ENCODE data around the gene CPA3.

- TF ChIP-seq ZNF133 (tag by site-specific recombination; IDR thresholded peaks at IDR 0.05) (no peak), ZNF280D (tag by site-specific recombination; IDR thresholded peaks at IDR 0.05) (no peak), ZNF335 (tag by site-specific recombination; conservative IDR thresholded peaks at IDR 0.05) (no peak), ZNF274 (IDR thresholded peaks at IDR 0.05; ENCODE audit: low read length) (no peak), ZNF274 (tag by site-specific recombination; IDR thresholded peaks at IDR 0.05; ENCODE audit: borderline replicate concordance) (no peak), ZNF140 (tag by site-specific recombination; IDR thresholded peaks at IDR 0.05) (no peak), ZNF16 (tag by site-specific recombination; IDR thresholded peaks at IDR 0.05; ENCODE audit: low read depth) (no peak), CTCF (tag by site-specific recombination; IDR thresholded peaks at IDR 0.05) (no peak), ZNF747 (tag by site-specific recombination; IDR thresholded peaks at IDR 0.05) (no peak)
Observed at GRCh38 chr3:148865049-148865448, at the start of gene CPA3.
